ENCODE results near the gene CFTR. TPM values are rescaled to one million over a fixed set of nuclear protein-coding genes. Genes with fewer than 3 reads are reported as not detected.

The CFTR gene
- total RNA-seq, 1 donor from 2014 or later: 10.3 TPM

- Histone ChIP-seq H3K4me3 (ENCODE audit: low read depth, low read length) (no peak overlapping the region), H3K27me3 (ENCODE audit: control insufficient read depth, insufficient read depth, low read length) (no peaks in the 10 kb centered on the region), H3K36me3 (ENCODE audit: control insufficient read depth, insufficient read depth, low read length) (no peaks in the 10 kb centered on the region)
- TF ChIP-seq CTCF (IDR thresholded peaks at IDR 0.05; ENCODE audit: insufficient read depth, low read length, poor library complexity, severe bottlenecking): no peak
- DNase-seq (ENCODE audit: low read depth): no peak
Measured at GRCh38 chr7:117683430-117684175, 203.8 kb downstream of the CFTR start.

GRCh38 chr7:117685795-117686194 lies 206.0 kb downstream of the CFTR start:
- H3K4me3 ChIP-seq (ENCODE audit: low read depth, low read length): no peak overlapping the region
- TF ChIP-seq CTCF (IDR thresholded peaks at IDR 0.05; ENCODE audit: insufficient read depth, low read length, poor library complexity, severe bottlenecking): no peak
- no peaks in the 10 kb centered on the region for H3K36me3 ChIP-seq (ENCODE audit: control insufficient read depth, insufficient read depth, low read length)

GRCh38 chr7:117686311-117686935 lies 206.6 kb downstream of the CFTR start:
- TF ChIP-seq CTCF (IDR thresholded peaks at IDR 0.05; ENCODE audit: insufficient read depth, low read length, poor library complexity, severe bottlenecking): no peak
- DNase-seq (ENCODE audit: low read depth): no peak
- no peaks in the 10 kb centered on the region for H3K27me3 ChIP-seq (ENCODE audit: control insufficient read depth, insufficient read depth, low read length)
- no peaks in the 10 kb centered on the region for H3K36me3 ChIP-seq (ENCODE audit: control insufficient read depth, insufficient read depth, low read length)
- no peak overlapping the region for H3K4me3 ChIP-seq (ENCODE audit: low read depth, low read length)

More at GRCh38 chr7:117685795-117686194, 206.0 kb downstream of the CFTR start:
- no peak for DNase-seq (ENCODE audit: low read depth)
- no peaks in the 10 kb centered on the region for H3K27me3 ChIP-seq (ENCODE audit: control insufficient read depth, insufficient read depth, low read length)

- no peak overlapping the region for H3K4me3 ChIP-seq (ENCODE audit: low read depth, low read length)
- H3K36me3 ChIP-seq (ENCODE audit: control insufficient read depth, insufficient read depth, low read length): no peaks in the 10 kb centered on the region
- H3K27me3 ChIP-seq (ENCODE audit: control insufficient read depth, insufficient read depth, low read length): no peaks in the 10 kb centered on the region
- TF ChIP-seq CTCF (IDR thresholded peaks at IDR 0.05; ENCODE audit: insufficient read depth, low read length, poor library complexity, severe bottlenecking): no peak
- no peak for DNase-seq (ENCODE audit: low read depth)
Measured at GRCh38 chr7:117688126-117688525, 208.3 kb downstream of the CFTR start.

- DNase-seq (ENCODE audit: low read depth): no peak
- TF ChIP-seq CTCF (IDR thresholded peaks at IDR 0.05; ENCODE audit: insufficient read depth, low read length, poor library complexity, severe bottlenecking): no peak
- Histone ChIP-seq H3K4me3 (ENCODE audit: low read depth, low read length) (no peak overlapping the region), H3K27me3 (ENCODE audit: control insufficient read depth, insufficient read depth, low read length) (no peaks in the 10 kb centered on the region), H3K36me3 (ENCODE audit: control insufficient read depth, insufficient read depth, low read length) (no peaks in the 10 kb centered on the region)
Measured at GRCh38 chr7:117689406-117689805, 209.6 kb downstream of the CFTR start.
